Chondrocyte (in vitro differentiated cells): ENCODE measurements around the gene ADAM12. TPM values are rescaled to one million over a fixed set of nuclear protein-coding genes. Genes with fewer than 3 reads are reported as not detected.

ENCODE experiments used
- DNase-seq: peaks from one replicate; pipeline ENCODE4 v3.0.0; 2021; ENCODE audit warnings: mixed read lengths, low spot score
- H3K27ac Mint-ChIP-seq: one replicate; pipeline ENCODE4 v1.8.0; 2021; ENCODE audit warnings: mild to moderate bottlenecking, moderate library complexity, mixed read lengths; ENCODE audit not compliant: unreplicated experiment
- H3K27me3 Mint-ChIP-seq: 2 replicates; pipeline ENCODE4 v1.8.0; 2021; ENCODE audit warnings: low read depth, mixed read lengths
- H3K36me3 Mint-ChIP-seq: 2 replicates; pipeline ENCODE4 v1.8.0; 2021; ENCODE audit warnings: low read depth, mixed read lengths
- H3K4me1 Mint-ChIP-seq: 2 replicates; pipeline ENCODE4 v1.8.0; 2021; ENCODE audit warnings: low read depth, mild to moderate bottlenecking, mixed read lengths
- H3K4me3 Mint-ChIP-seq: one replicate; pipeline ENCODE4 v1.8.0; 2021; ENCODE audit warnings: mild to moderate bottlenecking, moderate library complexity, mixed read lengths; ENCODE audit not compliant: unreplicated experiment
- H3K9me3 Mint-ChIP-seq: 2 replicates; pipeline ENCODE4 v1.8.0; 2021; ENCODE audit warnings: low read depth, mixed read lengths
- total RNA-seq: library from RNA; stranded (reverse); gene quantifications from 3 replicates; pipeline ENCODE4 v1.2.1, GENCODE V29; 2021
- TF ChIP-seq, protein P1 (sequence below): fragments of 200-600 bp; sonication (generic); IDR thresholded peaks from 2 replicates; pipeline ENCODE4 v1.5.0; 2021; ENCODE audit warnings: antibody characterized with exemption, mild to moderate bottlenecking, moderate library complexity

ADAM12 gene
- total RNA-seq, 1 donor from 2014 or later, result 175 TPM

DNA sequence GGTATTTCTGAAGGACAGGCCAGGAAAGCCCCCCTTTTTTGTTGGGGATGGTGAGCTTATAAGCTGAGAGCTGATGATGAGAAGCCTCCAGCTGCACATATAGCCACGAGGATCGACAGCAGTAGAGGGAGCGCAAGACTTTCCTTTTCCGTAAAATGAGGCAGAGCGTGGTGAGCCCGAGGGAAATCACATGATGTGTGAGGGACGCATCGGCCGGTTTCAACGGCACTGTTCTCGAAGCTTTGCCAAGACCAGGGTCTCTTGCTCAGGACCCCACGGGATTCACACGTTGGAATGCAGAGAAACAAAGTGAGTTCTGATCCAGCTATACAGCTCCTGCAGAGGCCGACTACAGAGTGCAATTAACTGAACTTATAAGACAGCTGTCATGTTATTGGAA, 55.7 kb downstream of the ADAM12 start:
- no peak overlapping the region for H3K27ac Mint-ChIP-seq
- DNase-seq, result no peak
- H3K9me3 Mint-ChIP-seq, result no peaks in the 10 kb centered on the region
- H3K36me3 Mint-ChIP-seq, result peaks cover 5% of the 10 kb centered on the region
- no peaks in the 10 kb centered on the region for H3K27me3 Mint-ChIP-seq
- TF ChIP-seq, protein P1, sequence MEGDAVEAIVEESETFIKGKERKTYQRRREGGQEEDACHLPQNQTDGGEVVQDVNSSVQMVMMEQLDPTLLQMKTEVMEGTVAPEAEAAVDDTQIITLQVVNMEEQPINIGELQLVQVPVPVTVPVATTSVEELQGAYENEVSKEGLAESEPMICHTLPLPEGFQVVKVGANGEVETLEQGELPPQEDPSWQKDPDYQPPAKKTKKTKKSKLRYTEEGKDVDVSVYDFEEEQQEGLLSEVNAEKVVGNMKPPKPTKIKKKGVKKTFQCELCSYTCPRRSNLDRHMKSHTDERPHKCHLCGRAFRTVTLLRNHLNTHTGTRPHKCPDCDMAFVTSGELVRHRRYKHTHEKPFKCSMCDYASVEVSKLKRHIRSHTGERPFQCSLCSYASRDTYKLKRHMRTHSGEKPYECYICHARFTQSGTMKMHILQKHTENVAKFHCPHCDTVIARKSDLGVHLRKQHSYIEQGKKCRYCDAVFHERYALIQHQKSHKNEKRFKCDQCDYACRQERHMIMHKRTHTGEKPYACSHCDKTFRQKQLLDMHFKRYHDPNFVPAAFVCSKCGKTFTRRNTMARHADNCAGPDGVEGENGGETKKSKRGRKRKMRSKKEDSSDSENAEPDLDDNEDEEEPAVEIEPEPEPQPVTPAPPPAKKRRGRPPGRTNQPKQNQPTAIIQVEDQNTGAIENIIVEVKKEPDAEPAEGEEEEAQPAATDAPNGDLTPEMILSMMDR, result no peak
- peaks cover 29% of the 10 kb centered on the region for H3K4me1 Mint-ChIP-seq
- no peak overlapping the region for H3K4me3 Mint-ChIP-seq

GRCh38 chr10:126331101-126331500, 57.2 kb downstream of the ADAM12 start:
- TF ChIP-seq, protein P1, result no peak
- Mint-ChIP-seq H3K27ac (peak overlapping the region; percentile 60), H3K36me3 (peaks cover 14% of the 10 kb centered on the region), H3K4me1 (peaks cover 29% of the 10 kb centered on the region), H3K9me3 (no peaks in the 10 kb centered on the region), H3K4me3 (no peak overlapping the region), H3K27me3 (no peaks in the 10 kb centered on the region)
- no peak for DNase-seq

GRCh38 chr10:126324826-126325225, 63.5 kb downstream of the ADAM12 start:
- Mint-ChIP-seq H3K27me3 (no peaks in the 10 kb centered on the region), H3K27ac (no peak overlapping the region), H3K4me1 (peaks cover 9% of the 10 kb centered on the region), H3K36me3 (peaks cover 34% of the 10 kb centered on the region), H3K9me3 (no peaks in the 10 kb centered on the region), H3K4me3 (no peak overlapping the region)
- no peak for DNase-seq
- TF ChIP-seq, protein P1, result no peak

DNA sequence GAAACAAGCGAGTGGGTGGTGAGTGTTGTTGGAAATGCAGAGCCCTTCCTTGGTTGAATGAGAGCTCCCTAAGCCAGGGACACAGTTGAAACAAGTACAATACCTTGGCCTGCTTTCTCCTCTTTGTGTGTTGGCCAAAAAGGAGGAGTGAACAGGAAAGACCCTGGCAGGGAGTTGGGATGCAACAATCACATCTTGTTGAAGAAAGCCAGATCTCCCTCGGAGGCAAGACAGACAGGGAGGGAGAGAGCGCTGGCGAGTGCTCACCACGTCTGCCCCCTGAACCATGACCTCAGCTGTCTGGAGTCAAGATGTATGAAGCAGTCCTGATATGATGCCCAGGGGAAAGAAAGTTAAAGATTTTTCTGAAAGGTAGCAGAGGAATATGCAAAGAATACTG, 66.8 kb downstream of the ADAM12 start:
- H3K27ac Mint-ChIP-seq, result no peak overlapping the region
- no peaks in the 10 kb centered on the region for H3K27me3 Mint-ChIP-seq
- peaks cover 10% of the 10 kb centered on the region for H3K4me1 Mint-ChIP-seq
- H3K9me3 Mint-ChIP-seq, result no peaks in the 10 kb centered on the region
- H3K36me3 Mint-ChIP-seq, result peaks cover 23% of the 10 kb centered on the region
- DNase-seq, result no peak
- TF ChIP-seq, protein P1, result no peak
- H3K4me3 Mint-ChIP-seq, result no peak overlapping the region

DNA sequence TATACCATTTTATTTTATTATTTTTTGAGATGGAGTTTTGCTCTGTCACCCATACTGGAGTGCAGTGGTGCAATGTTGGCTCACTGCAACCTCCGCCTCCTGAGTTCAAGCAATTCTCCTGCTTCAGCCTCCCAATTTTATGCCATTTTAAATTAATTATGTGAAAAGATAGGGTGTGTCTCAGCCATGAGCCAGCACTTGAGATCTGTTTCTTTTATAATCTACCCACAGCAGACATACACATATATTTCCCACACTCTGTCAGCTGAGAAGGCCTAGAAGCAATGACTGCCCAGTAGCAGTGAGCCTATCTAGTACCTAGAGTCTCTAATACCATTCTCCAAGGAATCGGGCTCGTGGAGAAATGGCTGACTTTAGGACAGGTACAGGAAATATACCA, 70.5 kb downstream of the ADAM12 start:
- Mint-ChIP-seq H3K4me3 (no peak overlapping the region), H3K4me1 (peaks cover 33% of the 10 kb centered on the region)

More for the DNA sequence above, 70.5 kb downstream of the ADAM12 start:
- TF ChIP-seq, protein P1, result no peak
- H3K9me3 Mint-ChIP-seq, result peaks cover 3% of the 10 kb centered on the region
- no peak overlapping the region for H3K27ac Mint-ChIP-seq
- peaks cover 7% of the 10 kb centered on the region for H3K36me3 Mint-ChIP-seq
- no peaks in the 10 kb centered on the region for H3K27me3 Mint-ChIP-seq
- DNase-seq, result no peak
